Measurements from ENCODE around the gene GABRB1.

Gene GABRB1

GRCh38 chr4:47432749-47433148, 401.4 kb downstream of the GABRB1 start:
- DNase-seq (ENCODE audit: low read depth, low spot score), result no peak
- H3K36me3 ChIP-seq (ENCODE audit: control insufficient read depth, insufficient read depth, low read length), result no peaks in the 10 kb centered on the region
- no peak overlapping the region for H3K27ac ChIP-seq (ENCODE audit: low read length)
- H3K4me3 ChIP-seq (ENCODE audit: low read length), result no peak overlapping the region
- no peaks in the 10 kb centered on the region for H3K4me1 ChIP-seq (ENCODE audit: control insufficient read depth, insufficient read depth, low read length)
- H3K9me3 ChIP-seq (ENCODE audit: control insufficient read depth, insufficient read depth, low read length), result no peaks in the 10 kb centered on the region
- no CpG with 5 or more reads among the region's 1 CpG for WGBS (ENCODE audit: insufficient coverage, insufficient read length)
- H3K27me3 ChIP-seq (ENCODE audit: control insufficient read depth, insufficient read depth, low read length), result no peaks in the 10 kb centered on the region

- no peaks in the 10 kb centered on the region for H3K36me3 ChIP-seq (ENCODE audit: control insufficient read depth, insufficient read depth, low read length)
- H3K9me3 ChIP-seq (ENCODE audit: control insufficient read depth, insufficient read depth, low read length), result no peaks in the 10 kb centered on the region
- DNase-seq (ENCODE audit: low read depth, low spot score), result no peak
- H3K27me3 ChIP-seq (ENCODE audit: control insufficient read depth, insufficient read depth, low read length), result no peaks in the 10 kb centered on the region
- no peaks in the 10 kb centered on the region for H3K4me1 ChIP-seq (ENCODE audit: control insufficient read depth, insufficient read depth, low read length)
- no peak overlapping the region for H3K4me3 ChIP-seq (ENCODE audit: low read length)
- no peak overlapping the region for H3K27ac ChIP-seq (ENCODE audit: low read length)
Observed at GRCh38 chr4:47434931-47435330, 403.6 kb downstream of the GABRB1 start.

- Histone ChIP-seq H3K27ac (ENCODE audit: low read length) (no peak overlapping the region), H3K27me3 (ENCODE audit: control insufficient read depth, insufficient read depth, low read length) (no peaks in the 10 kb centered on the region), H3K4me3 (ENCODE audit: low read length) (no peak overlapping the region), H3K9me3 (ENCODE audit: control insufficient read depth, insufficient read depth, low read length) (no peaks in the 10 kb centered on the region), H3K4me1 (ENCODE audit: control insufficient read depth, insufficient read depth, low read length) (no peaks in the 10 kb centered on the region), H3K36me3 (ENCODE audit: control insufficient read depth, insufficient read depth, low read length) (no peaks in the 10 kb centered on the region)
- no peak for DNase-seq (ENCODE audit: low read depth, low spot score)
- WGBS (ENCODE audit: insufficient coverage, insufficient read length), result no CpG with 5 or more reads among the region's 5 CpGs
Observed at GRCh38 chr4:47442980-47443379, 411.6 kb downstream of the GABRB1 start.

- Histone ChIP-seq H3K27me3 (ENCODE audit: control insufficient read depth, insufficient read depth, low read length) (no peaks in the 10 kb centered on the region), H3K9me3 (ENCODE audit: control insufficient read depth, insufficient read depth, low read length) (no peaks in the 10 kb centered on the region), H3K36me3 (ENCODE audit: control insufficient read depth, insufficient read depth, low read length) (no peaks in the 10 kb centered on the region), H3K4me1 (ENCODE audit: control insufficient read depth, insufficient read depth, low read length) (no peaks in the 10 kb centered on the region), H3K4me3 (ENCODE audit: low read length) (no peak overlapping the region), H3K27ac (ENCODE audit: low read length) (no peak overlapping the region)
- DNase-seq (ENCODE audit: low read depth, low spot score), result no peak
- no CpG with 5 or more reads among the region's 2 CpGs for WGBS (ENCODE audit: insufficient coverage, insufficient read length)
Observed at GRCh38 chr4:47444031-47444430, 412.7 kb downstream of the GABRB1 start.

DNA sequence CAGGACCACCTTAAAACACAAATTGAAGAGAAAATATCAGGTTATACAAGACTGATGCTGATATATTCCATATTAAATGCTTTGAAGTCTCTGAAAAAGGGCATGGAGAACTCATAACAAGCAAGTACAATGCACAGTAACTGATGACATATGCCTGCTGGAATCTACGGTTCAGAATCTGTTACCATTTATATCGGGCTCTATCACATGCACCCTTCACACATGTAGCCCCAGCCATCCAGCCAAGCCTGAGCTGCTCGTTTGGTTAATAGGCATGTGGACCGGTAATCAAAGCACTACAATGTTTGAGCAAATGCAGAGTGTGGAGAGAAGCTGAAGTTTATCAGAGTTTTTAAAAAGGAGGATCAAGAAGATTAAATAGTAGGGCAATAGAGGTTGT, 420.3 kb downstream of the GABRB1 start:
- no peak overlapping the region for H3K27ac ChIP-seq (ENCODE audit: low read length)
- WGBS (ENCODE audit: insufficient coverage, insufficient read length), result no CpG with 5 or more reads among the region's 4 CpGs
- no peak for DNase-seq (ENCODE audit: low read depth, low spot score)
- H3K36me3 ChIP-seq (ENCODE audit: control insufficient read depth, insufficient read depth, low read length), result no peaks in the 10 kb centered on the region
- no peak overlapping the region for H3K4me3 ChIP-seq (ENCODE audit: low read length)
- no peaks in the 10 kb centered on the region; the same call in 1 of the 2 replicates for H3K9me3 ChIP-seq (ENCODE audit: control insufficient read depth, insufficient read depth, low read length)
- no peaks in the 10 kb centered on the region for H3K4me1 ChIP-seq (ENCODE audit: control insufficient read depth, insufficient read depth, low read length)
- no peaks in the 10 kb centered on the region for H3K27me3 ChIP-seq (ENCODE audit: control insufficient read depth, insufficient read depth, low read length)

DNA sequence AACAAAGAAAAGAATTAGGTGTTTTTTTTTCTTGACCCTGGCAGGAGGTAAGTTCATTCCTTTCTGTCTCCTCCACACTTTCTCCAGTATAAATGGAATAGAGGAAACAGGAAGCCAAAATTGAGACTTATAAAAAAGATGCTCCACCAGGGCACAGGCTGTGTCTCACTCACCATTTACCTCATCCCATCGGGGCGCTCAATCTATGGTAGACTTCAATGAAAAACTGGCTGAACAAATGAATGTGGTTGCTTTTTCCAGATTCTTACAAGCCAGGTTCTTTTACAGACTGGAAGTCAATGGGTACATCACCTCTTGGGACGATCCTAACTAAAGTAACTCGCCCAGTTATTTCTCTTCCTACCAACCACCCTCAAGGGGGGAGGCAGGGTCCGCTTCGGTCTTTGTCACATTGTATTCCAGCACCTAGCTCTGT, 431.4 kb downstream of the GABRB1 start:
- no peaks in the 10 kb centered on the region for H3K36me3 ChIP-seq (ENCODE audit: control insufficient read depth, insufficient read depth, low read length)
- H3K4me3 ChIP-seq (ENCODE audit: low read length), result peak overlapping the region; percentile 52; the same call in 1 of the 2 replicates
- H3K27me3 ChIP-seq (ENCODE audit: control insufficient read depth, insufficient read depth, low read length), result no peaks in the 10 kb centered on the region
- H3K4me1 ChIP-seq (ENCODE audit: control insufficient read depth, insufficient read depth, low read length), result no peaks in the 10 kb centered on the region
- H3K9me3 ChIP-seq (ENCODE audit: control insufficient read depth, insufficient read depth, low read length), result no peaks in the 10 kb centered on the region
- DNase-seq (ENCODE audit: low read depth, low spot score), result no peak
- H3K27ac ChIP-seq (ENCODE audit: low read length), result no peak overlapping the region
- WGBS (ENCODE audit: insufficient coverage, insufficient read length), result no CpG with 5 or more reads among the region's 6 CpGs

GRCh38 chr4:47463235-47463956, 432.0 kb downstream of the GABRB1 start, which contains the start of gene COMMD8:
Gene COMMD8 (minus strand): TSS chr4:47463702. CDS start chr4:47463651, 51 bp downstream.
- Histone ChIP-seq H3K4me3 (ENCODE audit: low read length) (peak within 1 kb of the TSS; percentile 52; the same call in 1 of the 2 replicates), H3K27me3 (ENCODE audit: control insufficient read depth, insufficient read depth, low read length) (no peaks in the 10 kb centered on the region), H3K4me1 (ENCODE audit: control insufficient read depth, insufficient read depth, low read length) (no peaks in the 10 kb centered on the region), H3K27ac (ENCODE audit: low read length) (no peak within 1 kb of the TSS), H3K9me3 (ENCODE audit: control insufficient read depth, insufficient read depth, low read length) (no peaks in the 10 kb centered on the region), H3K36me3 (ENCODE audit: control insufficient read depth, insufficient read depth, low read length) (no peaks in the 10 kb centered on the region)
- DNase-seq (ENCODE audit: low read depth, low spot score), result peak; percentile 96
- WGBS (ENCODE audit: insufficient coverage, insufficient read length), result no CpG with 5 or more reads among the region's 51 CpGs

DNA sequence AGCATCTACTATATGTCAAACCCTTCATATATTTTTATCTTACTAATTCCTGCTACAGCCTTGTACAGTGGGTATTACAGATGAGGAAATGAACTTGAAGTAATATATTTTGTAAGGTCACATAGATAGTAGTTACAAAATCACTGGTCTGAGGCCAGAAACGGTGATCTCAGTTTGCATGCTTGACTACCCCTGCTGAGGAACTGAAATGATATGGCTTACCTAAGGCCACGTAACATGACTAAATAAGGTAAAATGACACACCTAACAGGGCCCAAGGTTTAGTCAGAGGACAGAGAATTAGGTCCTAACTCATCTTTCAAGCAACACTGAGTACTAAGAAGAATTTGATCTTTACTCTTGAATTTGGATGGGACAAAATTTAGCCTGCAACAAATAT, 433.6 kb downstream of the GABRB1 start:
- Histone ChIP-seq H3K4me3 (ENCODE audit: low read length) (no peak overlapping the region), H3K27me3 (ENCODE audit: control insufficient read depth, insufficient read depth, low read length) (no peaks in the 10 kb centered on the region), H3K4me1 (ENCODE audit: control insufficient read depth, insufficient read depth, low read length) (no peaks in the 10 kb centered on the region), H3K27ac (ENCODE audit: low read length) (no peak overlapping the region), H3K9me3 (ENCODE audit: control insufficient read depth, insufficient read depth, low read length) (no peaks in the 10 kb centered on the region), H3K36me3 (ENCODE audit: control insufficient read depth, insufficient read depth, low read length) (no peaks in the 10 kb centered on the region)
- WGBS (ENCODE audit: insufficient coverage, insufficient read length), result no CpG with 5 or more reads among the region's 2 CpGs
- no peak for DNase-seq (ENCODE audit: low read depth, low spot score)

GRCh38 chr4:47466056-47466785, 434.9 kb downstream of the GABRB1 start:
- Histone ChIP-seq H3K9me3 (ENCODE audit: control insufficient read depth, insufficient read depth, low read length) (no peaks in the 10 kb centered on the region), H3K4me1 (ENCODE audit: control insufficient read depth, insufficient read depth, low read length) (no peaks in the 10 kb centered on the region), H3K27ac (ENCODE audit: low read length) (no peak overlapping the region), H3K4me3 (ENCODE audit: low read length) (no peak overlapping the region), H3K27me3 (ENCODE audit: control insufficient read depth, insufficient read depth, low read length) (no peaks in the 10 kb centered on the region), H3K36me3 (ENCODE audit: control insufficient read depth, insufficient read depth, low read length) (no peaks in the 10 kb centered on the region)
- WGBS (ENCODE audit: insufficient coverage, insufficient read length), result no CpG with 5 or more reads among the region's 2 CpGs
- DNase-seq (ENCODE audit: low read depth, low spot score), result no peak

- whole genome bisulfite sequencing (ENCODE audit: insufficient coverage, insufficient read length), result no CpG with 5 or more reads among the region's 6 CpGs
- H3K27ac ChIP-seq (ENCODE audit: low read length), result no peak overlapping the region
- DNase-seq (ENCODE audit: low read depth, low spot score), result no peak
- no peaks in the 10 kb centered on the region for H3K9me3 ChIP-seq (ENCODE audit: control insufficient read depth, insufficient read depth, low read length)
- H3K27me3 ChIP-seq (ENCODE audit: control insufficient read depth, insufficient read depth, low read length), result no peaks in the 10 kb centered on the region
- no peak overlapping the region for H3K4me3 ChIP-seq (ENCODE audit: low read length)
- H3K4me1 ChIP-seq (ENCODE audit: control insufficient read depth, insufficient read depth, low read length), result no peaks in the 10 kb centered on the region
- H3K36me3 ChIP-seq (ENCODE audit: control insufficient read depth, insufficient read depth, low read length), result no peaks in the 10 kb centered on the region
Observed at GRCh38 chr4:47468706-47469365, 437.5 kb downstream of the GABRB1 start.

Data from iPS DF 6.9 (cell line).